Ovary (tissue), 3 donors: ENCODE results near the gene SEMA3E.

Experiments
- CTCF ChIP-seq, 3 donors: fragments of 450-650 bp in 2 of 3; fragments of 200-600 bp in 1 of 3; IDR thresholded peaks; one replicate each; pipeline versions ENCODE4 v1.5.1 to v1.8.0; 2016 to 2022; ENCODE audit warnings: antibody characterized with exemption in 3 of 3, mild to moderate bottlenecking in 1 of 3
- EP300 ChIP-seq: sonication (generic); formaldehyde crosslinking; IDR thresholded peaks from one replicate; pipeline ENCODE4 v1.6.1; 2017; ENCODE audit warnings: antibody characterized with exemption
- POLR2A ChIP-seq: fragments of 450-650 bp; IDR thresholded peaks from one replicate; pipeline ENCODE4 v1.6.1; 2017; ENCODE audit warnings: antibody characterized with exemption, mild to moderate bottlenecking, moderate library complexity
- donor health status: DM: no; HTN: no; CAD: no.

- TF ChIP-seq CTCF (IDR thresholded peaks at IDR 0.05) = no peak
- no peak for TF ChIP-seq EP300
- TF ChIP-seq POLR2A = no peak
Observed at GRCh38 chr7:83633516-83633915, 15.4 kb downstream of the SEMA3E start.
